HG03457 (cell line): Measurements from ENCODE around the gene PXYLP1.

Experiments used
- ATAC-seq: cut with Tn5 transposase; IDR thresholded peaks from one replicate; pipeline ENCODE4 v1.9.1; 2021; ENCODE audit warnings: moderate number of reproducible peaks; ENCODE audit not compliant: unreplicated experiment

PXYLP1 gene

GRCh38 chr3:141269961-141270360 lies 38.3 kb downstream of the PXYLP1 start:
- no peak for ATAC-seq

- ATAC-seq, result no peak
Measured at GRCh38 chr3:141271279-141272030, 39.8 kb downstream of the PXYLP1 start.

- ATAC-seq, result no peak
Measured at GRCh38 chr3:141272906-141273662, 41.5 kb downstream of the PXYLP1 start.

GRCh38 chr3:141273700-141274410 lies 42.2 kb downstream of the PXYLP1 start:
- no peak for ATAC-seq

GRCh38 chr3:141274411-141275031 lies 42.9 kb downstream of the PXYLP1 start:
- no peak for ATAC-seq

GRCh38 chr3:141275032-141275422 lies 43.4 kb downstream of the PXYLP1 start:
- ATAC-seq, result no peak

GRCh38 chr3:141275511-141275910 lies 43.9 kb downstream of the PXYLP1 start:
- no peak for ATAC-seq

- no peak for ATAC-seq
Measured at GRCh38 chr3:141275973-141276372, 44.3 kb downstream of the PXYLP1 start.

GRCh38 chr3:141276398-141276797 lies 44.8 kb downstream of the PXYLP1 start:
- ATAC-seq, result no peak

GRCh38 chr3:141277451-141277850 lies 45.8 kb downstream of the PXYLP1 start:
- ATAC-seq, result no peak

GRCh38 chr3:141278196-141279076 lies 46.8 kb downstream of the PXYLP1 start:
- ATAC-seq, result no peak

- ATAC-seq, result no peak
Measured at GRCh38 chr3:141279077-141279967, 47.7 kb downstream of the PXYLP1 start.

GRCh38 chr3:141280086-141280485 lies 48.5 kb downstream of the PXYLP1 start:
- no peak for ATAC-seq

- no peak for ATAC-seq
Measured at GRCh38 chr3:141280690-141281089, 49.1 kb downstream of the PXYLP1 start.

GRCh38 chr3:141285570-141285969 lies 53.9 kb downstream of the PXYLP1 start:
- no peak for ATAC-seq

GRCh38 chr3:141286856-141287255 lies 55.2 kb downstream of the PXYLP1 start:
- no peak for ATAC-seq

GRCh38 chr3:141287326-141287725 lies 55.7 kb downstream of the PXYLP1 start:
- ATAC-seq, result no peak

- no peak for ATAC-seq
Measured at GRCh38 chr3:141288336-141288990, 56.8 kb downstream of the PXYLP1 start.
